ENCODE data around the gene NEK7. TPM values are rescaled to one million over a fixed set of nuclear protein-coding genes. Genes with fewer than 3 reads are reported as not detected.

Gene NEK7
- total RNA-seq, 4 donors from 2014 or later = 95.7 to 145 (median 132) TPM

- no peaks in the 10 kb centered on the region for H3K36me3 ChIP-seq
- no peak for DNase-seq
- no peak overlapping the region for H3K27ac ChIP-seq
- no peak overlapping the region for H3K4me3 ChIP-seq
- no peak for TF ChIP-seq CTCF (IDR thresholded peaks at IDR 0.05)
- no peak for TF ChIP-seq POLR2A (IDR thresholded peaks at IDR 0.05)
- H3K9me3 ChIP-seq = no peaks in the 10 kb centered on the region
- no peaks in the 10 kb centered on the region for H3K4me1 ChIP-seq
- no peaks in the 10 kb centered on the region for H3K27me3 ChIP-seq
- intact Hi-C loops (cut with DNase I; ENCODE audit: low total_unique reads) = no loop called here
Observed at GRCh38 chr1:198340139-198340538, 183.3 kb downstream of the NEK7 start.

GRCh38 chr1:198346178-198346577, 189.4 kb downstream of the NEK7 start:
- intact Hi-C loops (cut with DNase I; ENCODE audit: low total_unique reads) = no loop called here

GRCh38 chr1:198350456-198350855, 193.7 kb downstream of the NEK7 start:
- no peaks in the 10 kb centered on the region for H3K36me3 ChIP-seq
- intact Hi-C loops (cut with DNase I; ENCODE audit: low total_unique reads) = no loop called here

More at GRCh38 chr1:198346178-198346577, 189.4 kb downstream of the NEK7 start:
- no peak for DNase-seq
- TF ChIP-seq CTCF (IDR thresholded peaks at IDR 0.05) (no peak), POLR2A (IDR thresholded peaks at IDR 0.05) (no peak)
- Histone ChIP-seq H3K9me3 (no peaks in the 10 kb centered on the region), H3K36me3 (no peaks in the 10 kb centered on the region), H3K27me3 (no peaks in the 10 kb centered on the region), H3K27ac (no peak overlapping the region), H3K4me3 (no peak overlapping the region), H3K4me1 (no peaks in the 10 kb centered on the region)

GRCh38 chr1:198352975-198353695, 196.3 kb downstream of the NEK7 start:
- Histone ChIP-seq H3K4me1 (no peaks in the 10 kb centered on the region), H3K27ac (no peak overlapping the region), H3K27me3 (no peaks in the 10 kb centered on the region), H3K4me3 (no peak overlapping the region), H3K36me3 (no peaks in the 10 kb centered on the region), H3K9me3 (no peaks in the 10 kb centered on the region)
- TF ChIP-seq POLR2A (IDR thresholded peaks at IDR 0.05) = no peak
- TF ChIP-seq CTCF (IDR thresholded peaks at IDR 0.05) = no peak
- intact Hi-C loops (cut with DNase I; ENCODE audit: low total_unique reads) = no loop called here
- no peak for DNase-seq

More at GRCh38 chr1:198350456-198350855, 193.7 kb downstream of the NEK7 start:
- Histone ChIP-seq H3K27me3 (no peaks in the 10 kb centered on the region), H3K4me1 (no peaks in the 10 kb centered on the region), H3K9me3 (no peaks in the 10 kb centered on the region), H3K27ac (no peak overlapping the region), H3K4me3 (no peak overlapping the region)
- TF ChIP-seq CTCF (IDR thresholded peaks at IDR 0.05) (no peak), POLR2A (IDR thresholded peaks at IDR 0.05) (no peak)
- DNase-seq = no peak

- Histone ChIP-seq H3K36me3 (no peaks in the 10 kb centered on the region), H3K27ac (no peak overlapping the region), H3K4me3 (no peak overlapping the region), H3K9me3 (no peaks in the 10 kb centered on the region), H3K4me1 (no peaks in the 10 kb centered on the region), H3K27me3 (no peaks in the 10 kb centered on the region)
- TF ChIP-seq CTCF (IDR thresholded peaks at IDR 0.05) (no peak), POLR2A (IDR thresholded peaks at IDR 0.05) (no peak)
- DNase-seq = no peak
- intact Hi-C loops (cut with DNase I; ENCODE audit: low total_unique reads) = no loop called here
Observed at GRCh38 chr1:198357937-198358336, 201.1 kb downstream of the NEK7 start.

Data from uterus (tissue), 4 donors.